Muscle layer of duodenum (tissue), 2 donors: ENCODE measurements around the gene JARID2.
"Not testable (repeated sequence)": the region's sequence is repeated elsewhere in the genome, so short reads cannot be mapped to it uniquely, and the experiment has no call there.

Experiments
- H3K27ac ChIP-seq: one replicate; pipeline ENCODE4 v1.7.0; 2013; ENCODE audit warnings: mild to moderate bottlenecking, low read length
- H3K27me3 ChIP-seq: one replicate; pipeline ENCODE4 v1.7.0; 2013; ENCODE audit warnings: low read depth, mild to moderate bottlenecking, control low read depth, low read length
- H3K36me3 ChIP-seq, 2 donors: one replicate each; pipeline ENCODE4 v1.7.0; 2013; ENCODE audit warnings: low read length in 2 of 2, control low read depth in 1 of 2, mild to moderate bottlenecking in 1 of 2; ENCODE audit not compliant: insufficient read depth in 2 of 2, control insufficient read depth in 1 of 2
- H3K4me1 ChIP-seq, 2 donors: one replicate each; pipeline ENCODE4 v1.7.0; 2013; ENCODE audit warnings: low read length in 2 of 2, mild to moderate bottlenecking in 2 of 2, control low read depth in 1 of 2, moderate library complexity in 1 of 2; ENCODE audit not compliant: insufficient read depth in 2 of 2, control insufficient read depth in 1 of 2
- H3K4me3 ChIP-seq, 2 donors: one replicate each; pipeline ENCODE4 v1.7.0; 2013; ENCODE audit warnings: low read length in 2 of 2, low read depth in 1 of 2, mild to moderate bottlenecking in 1 of 2
- H3K9me3 ChIP-seq, 2 donors: one replicate each; pipeline ENCODE4 v1.7.0; 2013; ENCODE audit warnings: low read length in 2 of 2, control low read depth in 1 of 2, mild to moderate bottlenecking in 1 of 2; ENCODE audit not compliant: control insufficient read depth in 1 of 2
- donor health status: healthy.

The JARID2 gene

DNA sequence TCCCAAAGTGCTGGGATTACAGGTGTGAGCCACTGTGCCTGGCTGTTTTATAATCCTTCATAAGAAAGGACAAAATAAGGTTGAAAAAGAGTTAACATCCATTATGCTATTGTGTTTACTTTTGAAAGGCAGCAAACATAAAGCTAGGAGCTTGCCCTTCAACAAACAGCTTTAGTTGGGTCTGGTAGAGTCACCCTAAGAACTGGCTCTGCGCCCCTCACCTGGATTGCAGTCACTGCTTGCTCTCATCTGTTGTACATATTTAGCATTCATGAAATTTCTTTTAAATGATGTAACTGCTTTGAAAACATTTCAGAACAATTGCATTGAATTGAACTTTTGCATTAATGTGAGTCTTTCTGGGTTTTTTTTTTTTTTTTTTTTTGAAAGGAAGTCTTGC, 38.9 kb downstream of the JARID2 start:
- Histone ChIP-seq H3K4me1 (peaks cover 20% of the 10 kb centered on the region in 2 donors), H3K9me3 (no peaks in the 10 kb centered on the region), H3K4me3 (no peak overlapping the region), H3K27ac (no peak overlapping the region), H3K36me3 (no peaks in the 10 kb centered on the region), H3K27me3 (no peaks in the 10 kb centered on the region)

DNA sequence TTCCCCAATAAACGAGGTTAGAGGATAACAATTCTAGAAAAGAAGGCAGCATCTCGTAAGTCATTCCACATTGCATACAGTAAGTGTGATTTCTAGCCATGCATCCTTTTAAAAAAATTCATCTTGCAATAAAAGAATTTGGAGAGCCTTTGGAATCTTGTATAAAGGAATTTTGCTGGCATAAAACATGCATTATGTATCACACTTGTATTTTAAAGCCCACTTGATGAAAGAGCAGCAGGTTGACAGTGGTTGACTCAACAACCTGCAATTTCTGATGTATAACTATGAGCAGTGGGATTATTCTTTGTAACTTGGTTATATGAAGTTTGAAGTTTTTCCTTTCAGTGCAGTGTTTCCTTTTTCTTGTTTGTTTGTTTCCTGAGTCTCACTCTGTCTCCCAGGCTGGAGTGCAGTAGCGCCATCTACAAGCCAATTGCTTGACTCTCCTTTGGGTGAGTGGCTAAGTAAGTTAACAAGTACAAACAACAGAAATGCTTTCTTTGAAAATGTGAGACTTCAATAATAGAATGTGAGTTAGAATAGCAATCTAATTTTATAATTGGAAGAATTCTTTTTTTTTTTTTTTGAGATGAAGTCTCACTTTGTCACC, 39.9 kb downstream of the JARID2 start:
- H3K27me3 ChIP-seq, result no peaks in the 10 kb centered on the region
- no peak overlapping the region for H3K27ac ChIP-seq
- peaks cover 13 to 14% of the 10 kb centered on the region in 2 donors for H3K4me1 ChIP-seq
- no peaks in the 10 kb centered on the region for H3K36me3 ChIP-seq
- no peaks in the 10 kb centered on the region for H3K9me3 ChIP-seq
- H3K4me3 ChIP-seq, result no peak overlapping the region

DNA sequence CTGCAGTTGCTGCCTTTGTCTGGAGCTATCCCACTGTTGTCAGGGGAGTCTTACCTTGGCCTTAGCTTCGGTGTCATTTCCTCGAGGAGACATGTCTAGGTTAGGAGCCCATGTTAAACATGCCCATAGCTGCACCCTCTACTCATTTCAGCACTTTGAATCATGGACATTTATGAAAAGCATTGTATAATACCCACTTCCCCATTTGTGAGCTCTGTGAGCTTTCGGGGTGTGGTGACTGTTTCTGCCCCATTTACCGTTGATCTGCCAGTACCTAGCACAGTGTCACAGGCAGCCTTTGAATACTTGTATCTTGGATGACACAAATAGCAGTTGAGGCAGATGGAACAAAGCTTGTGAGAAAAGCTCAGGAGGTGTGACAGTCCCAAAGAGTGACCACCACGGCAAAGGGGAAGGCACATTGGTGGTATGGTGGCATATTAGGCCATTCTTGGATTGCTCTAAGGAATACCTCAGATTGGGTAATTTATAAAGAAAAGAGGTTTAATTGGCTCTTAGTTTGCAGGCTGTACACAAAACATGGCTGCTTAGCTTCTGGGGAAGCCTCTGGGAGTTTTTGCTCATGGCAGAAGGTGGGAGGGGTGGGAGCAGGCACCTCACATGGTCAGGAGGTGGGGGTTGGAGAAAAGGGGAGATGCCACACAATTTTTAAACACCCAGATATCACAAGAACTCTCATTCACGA, 42.0 kb downstream of the JARID2 start:
- Histone ChIP-seq H3K27ac (no peak overlapping the region), H3K27me3 (no peaks in the 10 kb centered on the region), H3K36me3 (no peaks in the 10 kb centered on the region), H3K4me1 (no peaks in the 10 kb centered on the region), H3K4me3 (no peak overlapping the region), H3K9me3 (no peaks in the 10 kb centered on the region)

DNA sequence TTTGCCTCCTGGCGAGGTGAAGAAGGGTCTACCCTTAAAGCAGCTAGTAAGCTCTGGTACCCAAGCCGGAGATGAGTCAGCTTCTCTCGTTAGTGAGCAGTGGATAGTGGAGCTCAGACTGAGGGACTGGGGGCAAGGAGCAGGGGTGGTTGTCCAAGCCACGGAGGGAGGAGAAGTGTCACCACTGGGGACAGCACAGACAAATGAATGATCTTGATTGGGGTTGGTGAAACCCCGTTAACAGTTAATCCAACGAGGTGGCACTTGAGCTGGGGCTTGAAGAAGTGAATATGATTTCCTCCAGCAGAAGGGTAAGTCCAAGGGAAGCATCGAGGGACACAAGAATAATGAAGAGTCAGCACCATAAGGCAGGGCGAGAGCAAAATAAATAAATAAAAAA, 43.0 kb downstream of the JARID2 start:
- Histone ChIP-seq H3K27me3 (no peaks in the 10 kb centered on the region), H3K27ac (no peak overlapping the region), H3K4me3 (no peak overlapping the region), H3K4me1 (no peaks in the 10 kb centered on the region), H3K36me3 (no peaks in the 10 kb centered on the region), H3K9me3 (no peaks in the 10 kb centered on the region)

DNA sequence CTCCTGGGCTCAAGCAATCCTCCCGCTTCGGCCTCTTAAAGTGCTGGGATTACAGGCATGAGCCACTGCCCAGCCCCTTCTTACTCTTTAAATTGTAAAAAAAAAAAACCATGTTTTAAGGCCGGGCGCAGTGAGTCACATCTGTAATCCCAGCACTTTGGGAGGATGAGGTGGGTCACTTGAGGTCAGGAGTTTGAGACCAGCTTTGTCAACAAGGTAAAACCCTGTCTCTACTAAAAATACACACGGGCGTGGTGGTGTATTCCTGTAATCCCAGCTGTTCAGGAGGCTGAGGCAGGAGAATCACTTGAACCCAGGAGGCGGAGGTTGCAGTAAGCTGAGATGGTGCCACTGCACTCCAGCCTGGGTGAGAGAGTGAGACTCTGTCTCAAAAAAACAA, 43.6 kb downstream of the JARID2 start:
- H3K27ac ChIP-seq, H3K4me3 ChIP-seq, H3K27me3 ChIP-seq, H3K36me3 ChIP-seq, H3K4me1 ChIP-seq, H3K9me3 ChIP-seq: not testable (repeated sequence)

DNA sequence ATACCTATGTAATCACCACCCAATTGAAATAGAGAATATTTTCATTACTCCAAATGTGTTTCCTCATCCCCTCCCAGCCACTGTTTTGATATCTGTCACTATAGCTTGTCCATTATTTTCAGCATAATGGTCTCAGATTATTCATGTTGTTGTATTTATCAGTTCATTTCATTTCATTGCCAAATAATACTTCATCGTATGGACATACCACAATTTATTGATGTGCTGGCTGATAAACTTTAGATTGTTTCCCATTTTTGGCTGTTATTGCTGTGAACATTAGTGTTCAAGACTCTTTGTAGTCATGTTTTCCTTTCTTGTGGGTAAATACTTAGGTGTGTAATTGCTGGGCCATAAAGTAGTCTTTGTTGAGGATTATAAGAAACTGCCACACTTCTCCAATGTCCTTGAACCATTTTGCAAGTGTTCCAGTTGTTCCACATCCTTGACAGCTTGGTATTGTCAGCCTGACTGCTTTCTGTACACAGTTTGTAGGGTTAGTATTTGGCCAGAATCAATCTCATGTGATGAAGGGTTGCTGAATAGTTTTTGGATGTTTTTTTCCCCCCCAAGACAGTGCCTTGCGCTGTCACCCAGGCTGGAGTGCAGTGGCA, 44.3 kb downstream of the JARID2 start:
- no peaks in the 10 kb centered on the region for H3K9me3 ChIP-seq
- no peak overlapping the region for H3K27ac ChIP-seq
- no peaks in the 10 kb centered on the region for H3K27me3 ChIP-seq
- H3K4me3 ChIP-seq, result no peak overlapping the region
- no peaks in the 10 kb centered on the region for H3K4me1 ChIP-seq
- H3K36me3 ChIP-seq, result no peaks in the 10 kb centered on the region

DNA sequence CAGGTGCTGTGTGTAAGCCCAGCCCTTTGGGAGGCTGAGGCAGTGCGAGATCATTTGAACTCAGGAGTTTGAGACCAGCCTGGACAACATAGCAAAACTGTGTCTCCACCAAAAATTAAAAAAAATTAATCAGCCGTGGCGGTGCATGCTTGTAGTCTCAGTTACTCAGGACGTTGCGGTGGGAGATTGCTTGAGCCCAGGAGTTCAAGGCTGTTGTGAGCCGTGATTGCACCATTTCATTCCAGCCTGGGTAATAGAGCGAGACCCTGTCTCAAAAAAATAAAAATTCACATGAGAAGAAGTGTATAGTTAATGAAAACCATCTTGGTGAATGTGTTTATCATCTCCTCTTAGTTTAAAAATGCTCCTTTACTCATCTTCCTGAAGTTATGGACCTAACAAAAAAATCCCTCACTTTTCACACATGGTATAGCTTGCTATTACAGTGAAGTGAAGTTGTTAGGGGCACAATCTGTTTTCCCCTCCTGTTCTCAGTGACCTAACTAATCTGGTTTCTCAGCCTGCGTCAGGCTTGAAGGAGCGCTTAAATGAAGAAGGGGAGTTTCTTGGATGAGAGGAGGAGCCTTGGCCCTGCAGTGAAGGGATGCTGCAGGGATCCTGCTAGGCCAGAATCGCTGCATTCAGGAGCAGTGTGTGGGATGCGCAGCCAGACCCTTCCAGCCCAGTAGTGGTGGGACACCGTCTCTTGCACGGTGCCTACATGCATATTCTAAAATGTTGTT, 45.3 kb downstream of the JARID2 start:
- H3K36me3 ChIP-seq, result no peaks in the 10 kb centered on the region
- no peaks in the 10 kb centered on the region for H3K4me1 ChIP-seq
- no peak overlapping the region for H3K4me3 ChIP-seq

DNA sequence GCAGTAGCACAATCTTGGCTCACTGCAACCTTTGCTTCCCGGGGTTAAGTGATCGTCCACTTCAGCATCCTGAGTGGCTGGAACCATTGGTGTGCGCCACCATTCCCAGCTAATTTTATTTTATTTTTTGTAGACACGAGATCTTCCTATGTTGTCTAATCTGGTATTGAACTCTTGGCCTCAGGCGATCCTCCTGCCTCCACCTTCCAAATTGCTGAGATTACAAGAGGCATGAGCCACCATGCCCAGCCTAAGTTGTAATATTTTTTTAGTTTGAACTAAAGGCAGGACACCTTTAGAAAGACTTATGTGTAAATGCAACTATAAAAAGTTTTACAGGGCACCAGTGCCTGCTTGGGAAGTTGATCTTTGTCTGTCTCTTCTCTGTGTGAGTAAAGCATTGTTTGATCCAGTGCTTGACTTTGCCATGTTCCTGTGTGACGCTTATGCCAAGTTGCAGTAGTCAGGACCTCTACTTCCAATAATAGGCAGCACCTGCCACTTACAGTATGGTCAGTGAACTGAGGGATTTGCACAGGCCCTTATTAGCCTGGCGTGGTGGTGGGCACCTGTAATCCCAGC, 46.9 kb downstream of the JARID2 start:
- no peak overlapping the region for H3K27ac ChIP-seq
- H3K4me3 ChIP-seq, result no peak overlapping the region
- H3K36me3 ChIP-seq, result no peaks in the 10 kb centered on the region
- H3K9me3 ChIP-seq, result no peaks in the 10 kb centered on the region
- no peaks in the 10 kb centered on the region for H3K27me3 ChIP-seq
- H3K4me1 ChIP-seq, result peaks cover 0 to 5% of the 10 kb centered on the region in 2 donors

More for the DNA sequence above, 45.3 kb downstream of the JARID2 start:
- H3K9me3 ChIP-seq, result no peaks in the 10 kb centered on the region
- no peaks in the 10 kb centered on the region for H3K27me3 ChIP-seq
- no peak overlapping the region for H3K27ac ChIP-seq

DNA sequence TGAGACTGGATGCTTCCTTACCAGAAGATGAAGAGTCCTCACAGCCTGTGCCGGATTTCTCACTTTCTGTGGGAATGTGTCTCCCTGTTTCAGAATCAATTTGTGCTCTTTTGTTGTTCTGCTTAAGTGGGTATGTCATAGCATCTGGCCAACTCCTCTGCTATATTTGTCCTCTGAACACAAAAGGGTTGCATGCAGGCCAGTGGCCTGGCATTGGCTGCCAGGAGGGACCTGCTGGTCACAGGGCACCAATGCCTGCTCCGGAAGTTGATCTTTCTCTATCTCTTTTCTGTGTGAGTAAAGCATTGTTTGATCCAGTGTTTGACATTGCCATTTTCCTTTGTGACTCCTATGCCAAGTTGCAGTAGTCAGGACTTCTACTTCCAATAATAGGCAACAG, 47.8 kb downstream of the JARID2 start:
- Histone ChIP-seq H3K36me3 (no peaks in the 10 kb centered on the region), H3K9me3 (no peaks in the 10 kb centered on the region), H3K4me1 (peaks cover 0 to 10% of the 10 kb centered on the region in 2 donors), H3K4me3 (no peak overlapping the region), H3K27ac (no peak overlapping the region), H3K27me3 (no peaks in the 10 kb centered on the region)

DNA sequence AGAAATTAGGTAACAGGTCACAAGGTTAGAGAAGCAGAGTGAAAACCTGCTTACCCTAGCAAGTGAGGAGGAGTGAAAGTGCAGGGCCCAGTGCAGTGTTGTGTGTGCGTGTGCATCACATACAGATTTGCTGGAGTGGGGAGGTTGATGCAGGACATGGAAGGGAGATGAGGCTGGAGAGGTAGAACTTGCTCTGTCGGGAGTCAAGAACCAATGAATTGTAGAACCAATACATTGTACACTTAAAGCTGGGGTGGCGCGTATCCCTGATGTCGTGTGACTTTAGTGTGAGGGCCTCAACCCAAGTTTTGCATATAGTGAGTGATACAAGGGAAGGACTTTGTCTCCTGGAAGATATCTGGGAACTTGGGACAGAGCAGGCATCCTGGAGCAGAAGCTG, 48.6 kb downstream of the JARID2 start:
- no peak overlapping the region for H3K4me3 ChIP-seq
- H3K9me3 ChIP-seq, result no peaks in the 10 kb centered on the region
- H3K27me3 ChIP-seq, result no peaks in the 10 kb centered on the region
- peaks cover 5 to 10% of the 10 kb centered on the region in 2 donors for H3K4me1 ChIP-seq
- H3K36me3 ChIP-seq, result no peaks in the 10 kb centered on the region
- H3K27ac ChIP-seq, result no peak overlapping the region

DNA sequence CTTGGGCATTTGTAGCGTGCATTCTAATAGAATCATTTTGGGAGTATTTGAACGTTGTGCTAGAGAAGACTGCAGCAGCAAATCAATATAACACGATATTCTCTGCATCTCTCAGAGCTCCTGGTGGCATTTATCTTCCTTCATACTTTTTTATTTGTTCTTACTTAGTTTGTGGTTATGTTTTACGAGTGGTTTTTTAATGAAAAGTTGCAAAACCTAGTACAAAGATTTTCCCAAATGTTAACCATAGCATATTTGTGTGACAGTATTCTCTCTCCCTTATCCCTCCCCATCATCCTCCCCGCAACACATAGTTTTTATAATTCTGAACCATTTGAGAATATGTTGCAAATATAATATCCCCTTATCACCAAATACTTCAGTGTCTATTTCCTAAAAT, 50.4 kb downstream of the JARID2 start:
- Histone ChIP-seq H3K27ac (no peak overlapping the region), H3K4me3 (no peak overlapping the region), H3K27me3 (no peaks in the 10 kb centered on the region), H3K4me1 (peaks cover 5 to 22% of the 10 kb centered on the region in 2 donors), H3K9me3 (no peaks in the 10 kb centered on the region), H3K36me3 (no peaks in the 10 kb centered on the region)
